ENCODE data around the gene PRAF2. TPM values are rescaled to one million over a fixed set of nuclear protein-coding genes. Genes with fewer than 3 reads are reported as not detected.

The PRAF2 gene
- total and polyA plus RNA-seq, 9 of the 15 experiments (the other 6 are each of a cell fraction or from before 2014, with no cell fraction given) = 0.24 to 5.7 (median 2.0) TPM

- peak; percentile 86 for TF ChIP-seq ZFX (CRISPR knock-in tag; IDR thresholded peaks at IDR 0.05)
- TF ChIP-seq, protein P1, sequence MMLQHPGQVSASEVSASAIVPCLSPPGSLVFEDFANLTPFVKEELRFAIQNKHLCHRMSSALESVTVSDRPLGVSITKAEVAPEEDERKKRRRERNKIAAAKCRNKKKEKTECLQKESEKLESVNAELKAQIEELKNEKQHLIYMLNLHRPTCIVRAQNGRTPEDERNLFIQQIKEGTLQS (IDR thresholded peaks at IDR 0.05) = no peak
- TF ChIP-seq, protein P1 (CRISPR knock-in tag; conservative IDR thresholded peaks at IDR 0.05) = 0 out of 2 replicates have a peak, but pooled peaks have one; percentile 31
- TF ChIP-seq, protein P2, sequence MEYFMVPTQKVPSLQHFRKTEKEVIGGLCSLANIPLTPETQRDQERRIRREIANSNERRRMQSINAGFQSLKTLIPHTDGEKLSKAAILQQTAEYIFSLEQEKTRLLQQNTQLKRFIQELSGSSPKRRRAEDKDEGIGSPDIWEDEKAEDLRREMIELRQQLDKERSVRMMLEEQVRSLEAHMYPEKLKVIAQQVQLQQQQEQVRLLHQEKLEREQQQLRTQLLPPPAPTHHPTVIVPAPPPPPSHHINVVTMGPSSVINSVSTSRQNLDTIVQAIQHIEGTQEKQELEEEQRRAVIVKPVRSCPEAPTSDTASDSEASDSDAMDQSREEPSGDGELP (CRISPR knock-in tag; IDR thresholded peaks at IDR 0.05; ENCODE audit: borderline replicate concordance) = peak; percentile 46; the same call in 1 of the 2 replicates
- TF ChIP-seq RNF219 (CRISPR knock-in tag; IDR thresholded peaks at IDR 0.05) = no peak
- TF ChIP-seq ZNF639 (CRISPR knock-in tag; conservative IDR thresholded peaks at IDR 0.05 in 1 of 2, IDR thresholded peaks at IDR 0.05 in 1 of 2) = no peak
- TF ChIP-seq, protein P3, sequence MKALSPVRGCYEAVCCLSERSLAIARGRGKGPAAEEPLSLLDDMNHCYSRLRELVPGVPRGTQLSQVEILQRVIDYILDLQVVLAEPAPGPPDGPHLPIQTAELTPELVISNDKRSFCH (CRISPR knock-in tag; IDR thresholded peaks at IDR 0.05) = no peak
- TF ChIP-seq, protein P3 (tag; IDR thresholded peaks at IDR 0.05) = no peak
- TF ChIP-seq KAT7 (CRISPR knock-in tag; IDR thresholded peaks at IDR 0.05; ENCODE audit: borderline replicate concordance) = 0 out of 2 replicates have a peak, but pooled peaks have one; percentile 36
- 0 out of 2 replicates have a peak, but pooled peaks have one; percentile 35 for TF ChIP-seq SMAD4 (CRISPR knock-in tag; conservative IDR thresholded peaks at IDR 0.05)
- peak; percentile 35; the same call in 1 of the 2 replicates for TF ChIP-seq PHF8 (IDR thresholded peaks at IDR 0.05; ENCODE audit: borderline replicate concordance, low read length)
These were observed 31.1 kb downstream of the PRAF2 start (continued) for GRCh38 chrX:49042581-49043219.
